Measurements from ENCODE around the gene ANKRD63. TPM values are rescaled to one million over a fixed set of nuclear protein-coding genes. Genes with fewer than 3 reads are reported as not detected.

ANKRD63 gene
- total and polyA plus RNA-seq, 2 of the 13 experiments (the other 11 are each of a cell fraction or from before 2014, with no cell fraction given): not detected

DNA sequence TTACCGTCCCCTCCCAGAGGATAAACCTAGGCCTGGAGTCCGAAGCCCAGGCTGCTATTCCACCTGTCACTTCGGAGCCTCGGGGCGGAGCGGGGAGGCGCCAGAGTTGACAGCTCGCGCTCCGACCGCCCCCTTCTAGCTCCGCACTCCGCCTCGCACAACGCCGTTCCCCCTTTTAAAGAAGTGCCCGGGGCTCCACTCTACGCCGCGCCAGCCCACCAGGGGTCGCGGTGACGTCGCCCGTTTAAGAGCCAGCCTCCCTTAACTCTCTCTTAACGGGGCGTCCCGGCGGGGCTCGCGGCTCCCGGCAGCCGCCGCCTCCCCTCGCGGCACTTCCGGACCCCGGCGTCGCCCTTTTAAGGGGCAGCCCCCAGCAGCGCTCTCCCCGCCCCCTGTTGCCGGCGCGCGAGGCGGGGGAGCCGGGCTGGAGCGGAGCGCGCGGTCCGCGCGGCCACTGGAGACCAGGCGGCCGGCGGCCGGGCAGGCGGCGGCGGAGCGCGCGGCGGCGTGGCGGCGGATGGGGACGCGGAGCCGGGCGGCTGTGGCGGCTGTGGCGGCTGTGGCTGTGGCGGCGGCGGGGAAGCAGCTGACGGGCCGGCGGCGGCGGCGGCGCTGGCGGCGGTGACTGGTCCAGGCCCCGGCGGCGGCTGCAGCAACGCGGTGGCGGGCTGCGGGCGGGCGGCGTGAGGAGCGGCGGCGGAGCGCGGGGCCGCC lies 40.5 kb upstream of the ANKRD63 start, which contains the start of gene INAFM2 (continued):
- TF ChIP-seq, protein P1, sequence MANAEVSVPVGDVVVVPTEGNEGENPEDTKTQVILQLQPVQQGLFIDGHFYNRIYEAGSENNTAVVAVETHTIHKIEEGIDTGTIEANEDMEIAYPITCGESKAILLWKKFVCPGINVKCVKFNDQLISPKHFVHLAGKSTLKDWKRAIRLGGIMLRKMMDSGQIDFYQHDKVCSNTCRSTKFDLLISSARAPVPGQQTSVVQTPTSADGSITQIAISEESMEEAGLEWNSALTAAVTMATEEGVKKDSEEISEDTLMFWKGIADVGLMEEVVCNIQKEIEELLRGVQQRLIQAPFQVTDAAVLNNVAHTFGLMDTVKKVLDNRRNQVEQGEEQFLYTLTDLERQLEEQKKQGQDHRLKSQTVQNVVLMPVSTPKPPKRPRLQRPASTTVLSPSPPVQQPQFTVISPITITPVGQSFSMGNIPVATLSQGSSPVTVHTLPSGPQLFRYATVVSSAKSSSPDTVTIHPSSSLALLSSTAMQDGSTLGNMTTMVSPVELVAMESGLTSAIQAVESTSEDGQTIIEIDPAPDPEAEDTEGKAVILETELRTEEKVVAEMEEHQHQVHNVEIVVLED (CRISPR knock-in tag; IDR thresholded peaks at IDR 0.05; ENCODE audit: borderline replicate concordance): peak; percentile 57; the same call in 1 of the 2 replicates
- TF ChIP-seq KDM4B (CRISPR knock-in tag; IDR thresholded peaks at IDR 0.05) (no peak), ELF1 (CRISPR knock-in tag; IDR thresholded peaks at IDR 0.05) (peak; percentile 65), SMAD3 (CRISPR knock-in tag; IDR thresholded peaks at IDR 0.05) (no peak), ZNF30 (CRISPR knock-in tag; IDR thresholded peaks at IDR 0.05) (no peak), ETV5 (CRISPR knock-in tag; IDR thresholded peaks at IDR 0.05; ENCODE audit: borderline replicate concordance) (peak; percentile 85; the same call in 1 of the 2 replicates), ZNF547 (CRISPR knock-in tag; IDR thresholded peaks at IDR 0.05) (peak; percentile 33; the same call in 1 of the 2 replicates), FOXM1 (CRISPR knock-in tag; IDR thresholded peaks at IDR 0.05) (no peak), MED8 (CRISPR knock-in tag; IDR thresholded peaks at IDR 0.05; ENCODE audit: insufficient replicate concordance) (no peak), RXRA (CRISPR knock-in tag; IDR thresholded peaks at IDR 0.05) (peak; percentile 54; the same call in 1 of the 2 replicates), NFKBIZ (CRISPR knock-in tag; IDR thresholded peaks at IDR 0.05) (no peak), SKI (IDR thresholded peaks at IDR 0.05; ENCODE audit: partially characterized antibody) (peak; percentile 77)
- TF ChIP-seq, protein P2, sequence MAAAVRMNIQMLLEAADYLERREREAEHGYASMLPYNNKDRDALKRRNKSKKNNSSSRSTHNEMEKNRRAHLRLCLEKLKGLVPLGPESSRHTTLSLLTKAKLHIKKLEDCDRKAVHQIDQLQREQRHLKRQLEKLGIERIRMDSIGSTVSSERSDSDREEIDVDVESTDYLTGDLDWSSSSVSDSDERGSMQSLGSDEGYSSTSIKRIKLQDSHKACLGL (CRISPR knock-in tag; IDR thresholded peaks at IDR 0.05): peak; percentile 52; the same call in 1 of the 2 replicates
- TF ChIP-seq, protein P3, sequence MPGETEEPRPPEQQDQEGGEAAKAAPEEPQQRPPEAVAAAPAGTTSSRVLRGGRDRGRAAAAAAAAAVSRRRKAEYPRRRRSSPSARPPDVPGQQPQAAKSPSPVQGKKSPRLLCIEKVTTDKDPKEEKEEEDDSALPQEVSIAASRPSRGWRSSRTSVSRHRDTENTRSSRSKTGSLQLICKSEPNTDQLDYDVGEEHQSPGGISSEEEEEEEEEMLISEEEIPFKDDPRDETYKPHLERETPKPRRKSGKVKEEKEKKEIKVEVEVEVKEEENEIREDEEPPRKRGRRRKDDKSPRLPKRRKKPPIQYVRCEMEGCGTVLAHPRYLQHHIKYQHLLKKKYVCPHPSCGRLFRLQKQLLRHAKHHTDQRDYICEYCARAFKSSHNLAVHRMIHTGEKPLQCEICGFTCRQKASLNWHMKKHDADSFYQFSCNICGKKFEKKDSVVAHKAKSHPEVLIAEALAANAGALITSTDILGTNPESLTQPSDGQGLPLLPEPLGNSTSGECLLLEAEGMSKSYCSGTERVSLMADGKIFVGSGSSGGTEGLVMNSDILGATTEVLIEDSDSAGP (CRISPR knock-in tag; IDR thresholded peaks at IDR 0.05; ENCODE audit: borderline replicate concordance): peak; percentile 97
- TF ChIP-seq, protein P4, sequence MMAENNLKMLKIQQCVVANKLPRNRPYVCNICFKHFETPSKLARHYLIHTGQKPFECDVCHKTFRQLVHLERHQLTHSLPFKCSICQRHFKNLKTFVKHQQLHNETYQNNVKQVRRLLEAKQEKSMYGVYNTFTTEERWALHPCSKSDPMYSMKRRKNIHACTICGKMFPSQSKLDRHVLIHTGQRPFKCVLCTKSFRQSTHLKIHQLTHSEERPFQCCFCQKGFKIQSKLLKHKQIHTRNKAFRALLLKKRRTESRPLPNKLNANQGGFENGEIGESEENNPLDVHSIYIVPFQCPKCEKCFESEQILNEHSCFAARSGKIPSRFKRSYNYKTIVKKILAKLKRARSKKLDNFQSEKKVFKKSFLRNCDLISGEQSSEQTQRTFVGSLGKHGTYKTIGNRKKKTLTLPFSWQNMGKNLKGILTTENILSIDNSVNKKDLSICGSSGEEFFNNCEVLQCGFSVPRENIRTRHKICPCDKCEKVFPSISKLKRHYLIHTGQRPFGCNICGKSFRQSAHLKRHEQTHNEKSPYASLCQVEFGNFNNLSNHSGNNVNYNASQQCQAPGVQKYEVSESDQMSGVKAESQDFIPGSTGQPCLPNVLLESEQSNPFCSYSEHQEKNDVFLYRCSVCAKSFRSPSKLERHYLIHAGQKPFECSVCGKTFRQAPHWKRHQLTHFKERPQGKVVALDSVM (CRISPR knock-in tag; IDR thresholded peaks at IDR 0.05): peak; percentile 45; the same call in 1 of the 2 replicates
- TF ChIP-seq, protein P5, sequence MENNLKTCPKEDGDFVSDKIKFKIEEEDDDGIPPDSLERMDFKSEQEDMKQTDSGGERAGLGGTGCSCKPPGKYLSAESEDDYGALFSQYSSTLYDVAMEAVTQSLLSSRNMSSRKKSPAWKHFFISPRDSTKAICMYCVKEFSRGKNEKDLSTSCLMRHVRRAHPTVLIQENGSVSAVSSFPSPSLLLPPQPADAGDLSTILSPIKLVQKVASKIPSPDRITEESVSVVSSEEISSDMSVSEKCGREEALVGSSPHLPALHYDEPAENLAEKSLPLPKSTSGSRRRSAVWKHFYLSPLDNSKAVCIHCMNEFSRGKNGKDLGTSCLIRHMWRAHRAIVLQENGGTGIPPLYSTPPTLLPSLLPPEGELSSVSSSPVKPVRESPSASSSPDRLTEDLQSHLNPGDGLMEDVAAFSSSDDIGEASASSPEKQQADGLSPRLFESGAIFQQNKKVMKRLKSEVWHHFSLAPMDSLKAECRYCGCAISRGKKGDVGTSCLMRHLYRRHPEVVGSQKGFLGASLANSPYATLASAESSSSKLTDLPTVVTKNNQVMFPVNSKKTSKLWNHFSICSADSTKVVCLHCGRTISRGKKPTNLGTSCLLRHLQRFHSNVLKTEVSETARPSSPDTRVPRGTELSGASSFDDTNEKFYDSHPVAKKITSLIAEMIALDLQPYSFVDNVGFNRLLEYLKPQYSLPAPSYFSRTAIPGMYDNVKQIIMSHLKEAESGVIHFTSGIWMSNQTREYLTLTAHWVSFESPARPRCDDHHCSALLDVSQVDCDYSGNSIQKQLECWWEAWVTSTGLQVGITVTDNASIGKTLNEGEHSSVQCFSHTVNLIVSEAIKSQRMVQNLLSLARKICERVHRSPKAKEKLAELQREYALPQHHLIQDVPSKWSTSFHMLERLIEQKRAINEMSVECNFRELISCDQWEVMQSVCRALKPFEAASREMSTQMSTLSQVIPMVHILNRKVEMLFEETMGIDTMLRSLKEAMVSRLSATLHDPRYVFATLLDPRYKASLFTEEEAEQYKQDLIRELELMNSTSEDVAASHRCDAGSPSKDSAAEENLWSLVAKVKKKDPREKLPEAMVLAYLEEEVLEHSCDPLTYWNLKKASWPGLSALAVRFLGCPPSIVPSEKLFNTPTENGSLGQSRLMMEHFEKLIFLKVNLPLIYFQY (CRISPR knock-in tag; IDR thresholded peaks at IDR 0.05; ENCODE audit: borderline replicate concordance): no peak
- TF ChIP-seq, protein P6, sequence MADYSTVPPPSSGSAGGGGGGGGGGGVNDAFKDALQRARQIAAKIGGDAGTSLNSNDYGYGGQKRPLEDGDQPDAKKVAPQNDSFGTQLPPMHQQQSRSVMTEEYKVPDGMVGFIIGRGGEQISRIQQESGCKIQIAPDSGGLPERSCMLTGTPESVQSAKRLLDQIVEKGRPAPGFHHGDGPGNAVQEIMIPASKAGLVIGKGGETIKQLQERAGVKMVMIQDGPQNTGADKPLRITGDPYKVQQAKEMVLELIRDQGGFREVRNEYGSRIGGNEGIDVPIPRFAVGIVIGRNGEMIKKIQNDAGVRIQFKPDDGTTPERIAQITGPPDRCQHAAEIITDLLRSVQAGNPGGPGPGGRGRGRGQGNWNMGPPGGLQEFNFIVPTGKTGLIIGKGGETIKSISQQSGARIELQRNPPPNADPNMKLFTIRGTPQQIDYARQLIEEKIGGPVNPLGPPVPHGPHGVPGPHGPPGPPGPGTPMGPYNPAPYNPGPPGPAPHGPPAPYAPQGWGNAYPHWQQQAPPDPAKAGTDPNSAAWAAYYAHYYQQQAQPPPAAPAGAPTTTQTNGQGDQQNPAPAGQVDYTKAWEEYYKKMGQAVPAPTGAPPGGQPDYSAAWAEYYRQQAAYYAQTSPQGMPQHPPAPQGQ (CRISPR knock-in tag; IDR thresholded peaks at IDR 0.05; ENCODE audit: borderline replicate concordance): no peak
